Neuronal stem cell (in vitro differentiated cells): ENCODE results near the gene SNRNP70.

Experiments
- DNase-seq: peaks from one replicate; pipeline ENCODE4 v3.0.0-alpha.2; 2013; ENCODE audit warnings: low spot score
- H2AFZ ChIP-seq: one replicate; pipeline ENCODE4 v1.6.1; 2013; ENCODE audit warnings: mild to moderate bottlenecking, low read length, inconsistent platforms
- H2AK5ac ChIP-seq: 2 replicates; pipeline ENCODE4 v1.6.1; 2013; ENCODE audit warnings: low read depth, mild to moderate bottlenecking, inconsistent platforms, low read length, moderate library complexity, mixed read lengths
- H2BK120ac ChIP-seq: 2 replicates; pipeline ENCODE4 v1.6.1; 2013; ENCODE audit warnings: low read depth, mild to moderate bottlenecking, inconsistent platforms, low read length, moderate library complexity, mixed read lengths
- H2BK12ac ChIP-seq: one replicate; pipeline ENCODE4 v1.6.1; 2013; ENCODE audit warnings: low read length, inconsistent platforms
- H2BK15ac ChIP-seq: 2 replicates; pipeline ENCODE4 v1.6.1; 2013; ENCODE audit warnings: mild to moderate bottlenecking, low read length, inconsistent platforms, mixed read lengths
- H2BK5ac ChIP-seq: one replicate; pipeline ENCODE4 v1.6.1; 2013; ENCODE audit warnings: inconsistent platforms, mild to moderate bottlenecking, low read length, moderate library complexity
- H3K14ac ChIP-seq: one replicate; pipeline ENCODE4 v1.6.1; 2013; ENCODE audit warnings: low read length, inconsistent platforms
- H3K18ac ChIP-seq: 2 replicates; pipeline ENCODE4 v1.6.1; 2013; ENCODE audit warnings: low read length, inconsistent platforms
- H3K23ac ChIP-seq: 2 replicates; pipeline ENCODE4 v1.6.1; 2013; ENCODE audit warnings: low read depth, mild to moderate bottlenecking, mixed read lengths, low read length, inconsistent platforms; ENCODE audit not compliant: poor library complexity
- H3K27ac ChIP-seq: replicated peaks from 3 replicates; pipeline ENCODE4 v1.5.1; 2013; ENCODE audit warnings: low read length, inconsistent platforms
- H3K27me3 ChIP-seq, 3 experiments: 2 replicates each; pipeline ENCODE4 v1.6.1; 2013; ENCODE audit warnings: low read length in 3 of 3, mild to moderate bottlenecking in 2 of 3, inconsistent platforms in 1 of 3, low read depth in 1 of 3, mixed read lengths in 1 of 3, moderate library complexity in 1 of 3; ENCODE audit not compliant: control insufficient read depth in 3 of 3, insufficient read depth in 3 of 3
- H3K36me3 ChIP-seq, 2 donors: replicated peaks in 1 of 2; 2 replicates each; pipeline ENCODE4 v1.6.1; 2013; ENCODE audit warnings: low read length in 2 of 2; ENCODE audit not compliant: control insufficient read depth in 2 of 2, insufficient read depth in 2 of 2
- H3K4ac ChIP-seq: 2 replicates; pipeline ENCODE4 v1.6.1; 2013; ENCODE audit warnings: inconsistent platforms, mild to moderate bottlenecking, low read length, moderate library complexity
- H3K4me1 ChIP-seq, 2 donors: 1 replicate in 1 of 2; 2 replicates in 1 of 2; pipeline ENCODE4 v1.6.1; 2013; ENCODE audit warnings: low read length in 2 of 2, low read depth in 1 of 2; ENCODE audit not compliant: control insufficient read depth in 2 of 2, insufficient read depth in 1 of 2
- H3K4me2 ChIP-seq: one replicate; pipeline ENCODE4 v1.6.1; 2013; ENCODE audit warnings: mild to moderate bottlenecking, low read length, inconsistent platforms; ENCODE audit not compliant: insufficient read depth, poor library complexity, severe bottlenecking
- H3K4me3 ChIP-seq, 2 donors: 2 replicates each; pipeline ENCODE4 v1.5.1; 2013; ENCODE audit warnings: low read length in 2 of 2, mild to moderate bottlenecking in 2 of 2, inconsistent platforms in 1 of 2, moderate library complexity in 1 of 2
- H3K79me1 ChIP-seq: one replicate; pipeline ENCODE4 v1.6.1; 2013; ENCODE audit warnings: low read depth, mild to moderate bottlenecking, inconsistent platforms, low read length, moderate library complexity
- H3K9ac ChIP-seq: one replicate; pipeline ENCODE4 v1.6.1; 2013; ENCODE audit warnings: mild to moderate bottlenecking, low read depth, low read length, inconsistent platforms; ENCODE audit not compliant: poor library complexity
- H3K9me3 ChIP-seq, 2 donors: replicated peaks in 1 of 2; 2 replicates each; pipeline versions ENCODE3 to v1.6.1; 2013; ENCODE audit warnings: low read length in 2 of 2, mild to moderate bottlenecking in 2 of 2, inconsistent platforms in 1 of 2, low read depth in 1 of 2, mixed read lengths in 1 of 2, moderate library complexity in 1 of 2; ENCODE audit not compliant: control insufficient read depth in 2 of 2, insufficient read depth in 1 of 2
- H4K8ac ChIP-seq: one replicate; pipeline ENCODE4 v1.6.1; 2013; ENCODE audit warnings: low read depth, mild to moderate bottlenecking, inconsistent platforms, low read length, moderate library complexity
- H4K91ac ChIP-seq: one replicate; pipeline ENCODE4 v1.6.1; 2013; ENCODE audit warnings: low read length, low read depth, mild to moderate bottlenecking, inconsistent platforms; ENCODE audit not compliant: poor library complexity
- WGBS, 2 donors: extraction: QIAGEN DNeasy Blood & Tissue Kit; methylation state at CpG; one replicate each; pipeline ENCODE4 v1.1.7; 2013; ENCODE audit warnings: missing lambda C conversion rate in 2 of 2, mixed read lengths in 1 of 2; ENCODE audit not compliant: insufficient read length in 2 of 2, insufficient replicate concordance in 1 of 2; ENCODE audit errors: extremely low coverage in 2 of 2; 5-methylcytosine and 5-hydroxymethylcytosine counted together

The SNRNP70 gene

DNA sequence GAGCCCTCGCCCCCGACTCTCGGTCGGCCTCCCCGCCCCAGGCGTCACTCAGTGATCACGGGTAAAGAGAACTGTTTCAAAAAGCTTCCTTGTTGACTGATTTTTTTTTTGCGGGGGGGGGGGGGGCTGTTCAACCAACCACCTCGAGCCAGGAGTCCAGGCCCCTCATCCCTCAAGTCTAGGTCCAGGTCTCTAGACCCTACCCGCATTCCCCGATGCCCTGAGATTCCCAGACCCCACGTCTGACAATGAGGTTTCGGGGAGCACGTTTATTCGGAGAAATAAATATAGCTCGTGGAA, 65.6 kb downstream of the SNRNP70 start:
- Histone ChIP-seq H2BK12ac (no peak overlapping the region), H3K27ac (no peak overlapping the region), H3K36me3 (no peaks in the 10 kb centered on the region), H3K4me2 (peak overlapping the region; percentile 98), H2AFZ (peak overlapping the region; percentile 91), H3K27me3 (peaks cover 0 to 17% (median 0%) of the 10 kb centered on the region in 3 experiments), H2BK120ac (peak overlapping the region; percentile 68), H3K9ac (peak overlapping the region; percentile 87), H2BK5ac (no peak overlapping the region), H3K9me3 (peaks cover 0 to 2% of the 10 kb centered on the region in 2 donors), H2AK5ac (peak overlapping the region; percentile 72), H3K14ac (no peak overlapping the region), H3K4me1 (peaks cover 21 to 22% of the 10 kb centered on the region in 2 donors), H4K91ac (no peak overlapping the region), H3K18ac (peak overlapping the region; percentile 97), H3K23ac (peak overlapping the region; percentile 81), H2BK15ac (peak overlapping the region; percentile 45), H4K8ac (no peak overlapping the region), H3K79me1 (no peaks in the 10 kb centered on the region), H3K4me3 (peak overlapping the region; percentile 81 to 87), H3K4ac (no peak overlapping the region)
- DNase-seq = no peak
- WGBS, 2 donors = no CpG with 5 or more reads among the region's 16 CpGs

GRCh38 chr19:49151267-49152118, 66.2 kb downstream of the SNRNP70 start:
- H4K8ac ChIP-seq = no peak overlapping the region
- H3K14ac ChIP-seq = no peak overlapping the region
- no CpG with 5 or more reads among the region's 45 CpGs for WGBS, 2 donors
- no peak overlapping the region for H2BK5ac ChIP-seq
- no peak overlapping the region for H2BK120ac ChIP-seq
- H3K36me3 ChIP-seq = no peaks in the 10 kb centered on the region
- no peaks in the 10 kb centered on the region for H3K79me1 ChIP-seq
- peak overlapping the region; percentile 45 for H2BK15ac ChIP-seq
- peak overlapping the region; percentile 57 for H2AK5ac ChIP-seq
- peak overlapping the region; percentile 36 for H3K9ac ChIP-seq
- H3K4me3 ChIP-seq = peak overlapping the region in 1 of 2 donors; percentile 81
- no peak overlapping the region for H3K27ac ChIP-seq
- no peak overlapping the region for H2BK12ac ChIP-seq
- H3K18ac ChIP-seq = no peak overlapping the region
- H3K4ac ChIP-seq = no peak overlapping the region
- H3K9me3 ChIP-seq = peaks cover 0 to 2% of the 10 kb centered on the region in 2 donors
- no peak for DNase-seq
- H2AFZ ChIP-seq = no peak overlapping the region
- peaks cover 0 to 20% (median 0%) of the 10 kb centered on the region in 3 experiments for H3K27me3 ChIP-seq
- H3K4me1 ChIP-seq = peaks cover 22 to 25% of the 10 kb centered on the region in 2 donors
- no peak overlapping the region for H3K23ac ChIP-seq
- H4K91ac ChIP-seq = no peak overlapping the region
- peak overlapping the region; percentile 98 for H3K4me2 ChIP-seq

GRCh38 chr19:49152119-49152550, 66.9 kb downstream of the SNRNP70 start:
- no peak overlapping the region for H2AFZ ChIP-seq
- no peak overlapping the region for H3K4me2 ChIP-seq
- H3K27me3 ChIP-seq = peaks cover 0 to 21% (median 0%) of the 10 kb centered on the region in 3 experiments
- H3K4me3 ChIP-seq = no peak overlapping the region
- no peak overlapping the region for H3K4ac ChIP-seq
- H3K79me1 ChIP-seq = no peaks in the 10 kb centered on the region
- H2BK15ac ChIP-seq = peak overlapping the region; percentile 45
- H3K9ac ChIP-seq = peak overlapping the region; percentile 36
- H4K8ac ChIP-seq = no peak overlapping the region
- no peak overlapping the region for H3K18ac ChIP-seq
- H2AK5ac ChIP-seq = peak overlapping the region; percentile 22
- peaks cover 0 to 2% of the 10 kb centered on the region in 2 donors for H3K9me3 ChIP-seq
- H3K36me3 ChIP-seq = no peaks in the 10 kb centered on the region
- no peak overlapping the region for H2BK12ac ChIP-seq
- H2BK5ac ChIP-seq = no peak overlapping the region
- no peak overlapping the region for H2BK120ac ChIP-seq
- WGBS, 2 donors = no CpG with 5 or more reads among the region's 10 CpGs
- H3K27ac ChIP-seq = no peak overlapping the region
- DNase-seq = no peak
- peaks cover 21 to 22% of the 10 kb centered on the region in 2 donors for H3K4me1 ChIP-seq
- no peak overlapping the region for H3K23ac ChIP-seq
- H4K91ac ChIP-seq = no peak overlapping the region
- H3K14ac ChIP-seq = no peak overlapping the region

DNA sequence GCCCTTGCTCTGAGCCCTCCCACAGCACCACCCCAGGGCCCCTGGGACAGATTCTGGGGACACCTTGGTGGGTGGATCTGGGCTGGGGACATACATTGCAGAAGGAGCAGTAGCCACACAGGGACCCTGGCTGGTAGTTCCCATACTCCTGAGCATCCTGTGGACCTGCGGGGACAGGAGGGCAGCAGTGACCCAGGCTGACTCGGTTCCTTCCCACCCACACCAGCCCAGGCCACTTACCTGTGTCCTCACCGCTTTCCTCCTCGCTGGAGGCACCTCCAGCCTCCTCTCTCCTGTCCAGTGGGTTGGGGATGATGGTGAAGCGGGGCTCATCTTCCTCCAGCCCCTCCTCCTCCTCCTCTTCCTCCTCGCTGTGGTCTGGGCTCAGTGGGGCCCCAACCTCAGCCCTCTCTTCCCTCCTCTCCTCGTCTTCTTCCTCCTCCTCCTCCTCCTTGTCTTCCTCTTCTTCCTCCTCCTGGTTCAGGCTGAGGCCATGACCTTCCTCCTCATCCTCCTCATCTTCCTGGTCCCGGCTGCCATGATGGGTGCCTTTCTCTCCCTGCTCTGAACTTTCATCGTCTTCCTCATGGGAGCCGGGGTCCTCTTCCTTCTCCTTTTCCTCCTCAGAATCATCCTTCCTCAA, 68.0 kb downstream of the SNRNP70 start:
- Histone ChIP-seq H4K8ac (no peak overlapping the region), H3K36me3 (no peaks in the 10 kb centered on the region), H3K23ac (peak overlapping the region; percentile 90), H3K9me3 (peaks cover 0 to 2% of the 10 kb centered on the region in 2 donors), H3K4me1 (peaks cover 25% of the 10 kb centered on the region in 2 donors), H3K18ac (peak overlapping the region; percentile 53), H2BK12ac (no peak overlapping the region), H3K4me3 (no peak overlapping the region), H3K4ac (no peak overlapping the region), H2AK5ac (peak overlapping the region; percentile 30), H3K9ac (no peak overlapping the region), H2BK15ac (peak overlapping the region; percentile 94), H2AFZ (no peak overlapping the region), H3K79me1 (no peaks in the 10 kb centered on the region), H3K27ac (no peak overlapping the region), H4K91ac (no peak overlapping the region), H3K4me2 (no peak overlapping the region), H3K27me3 (peaks cover 0 to 25% (median 0%) of the 10 kb centered on the region in 3 experiments), H2BK120ac (no peak overlapping the region), H2BK5ac (no peak overlapping the region), H3K14ac (no peak overlapping the region)
- WGBS, 2 donors = no CpG with 5 or more reads among the region's 10 CpGs
- DNase-seq = no peak
